Dermis microvascular lymphatic vessel endothelial cell (primary cell): ENCODE data around the gene ZDHHC19. TPM values are rescaled to one million over a fixed set of nuclear protein-coding genes. Genes with fewer than 3 reads are reported as not detected.
"Not testable (repeated sequence)": the region's sequence is repeated elsewhere in the genome, so short reads cannot be mapped to it uniquely, and the experiment has no call there.

Experiments
- DNase-seq, 2 donors: peaks; one replicate each; pipeline versions ENCODE4 v3.0.0 to v3.0.0-alpha.2; 2010; ENCODE audit warnings: low read depth in 2 of 2
- total RNA-seq: library from RNA; depleted of rRNA; stranded (reverse); fragments of >200 nt; gene quantifications from 2 replicates; pipeline ENCODE4 v1.2.1, GENCODE V29; 2014

The ZDHHC19 gene
- total RNA-seq, 1 donor from 2014 or later = not detected

GRCh38 chr3:196203846-196204245 is 7.4 kb downstream of the ZDHHC19 start:
- no peak for DNase-seq

GRCh38 chr3:196202516-196202970 is 8.7 kb downstream of the ZDHHC19 start:
- DNase-seq = peak in 1 of 2 donors; percentile 28

- DNase-seq = no peak
Observed at GRCh38 chr3:196198771-196199753, 12.1 kb downstream of the ZDHHC19 start.

- DNase-seq = no peak
Observed at GRCh38 chr3:196198081-196198675, 13.0 kb downstream of the ZDHHC19 start.

- no peak for DNase-seq
Observed at GRCh38 chr3:196197524-196197923, 13.7 kb downstream of the ZDHHC19 start.

GRCh38 chr3:196195664-196196265 is 15.4 kb downstream of the ZDHHC19 start:
- DNase-seq = no peak

- DNase-seq = no peak
Observed at GRCh38 chr3:196194542-196194915, 16.7 kb downstream of the ZDHHC19 start.

GRCh38 chr3:196193736-196194541 is 17.3 kb downstream of the ZDHHC19 start:
- no peak for DNase-seq

- no peak for DNase-seq
Observed at GRCh38 chr3:196193133-196193735, 18.0 kb downstream of the ZDHHC19 start.

- no peak for DNase-seq
Observed at GRCh38 chr3:196192524-196193051, 18.6 kb downstream of the ZDHHC19 start.

GRCh38 chr3:196192036-196192523 is 19.1 kb downstream of the ZDHHC19 start:
- DNase-seq = no peak

GRCh38 chr3:196189566-196190347 is 21.4 kb downstream of the ZDHHC19 start:
- no peak for DNase-seq

GRCh38 chr3:196186651-196187573 is 24.3 kb downstream of the ZDHHC19 start:
- DNase-seq = no peak

- no peak for DNase-seq
Observed at GRCh38 chr3:196184881-196185280, 26.3 kb downstream of the ZDHHC19 start.

- DNase-seq = not testable (repeated sequence)
Observed at GRCh38 chr3:196184169-196184432, 27.1 kb downstream of the ZDHHC19 start.

- DNase-seq = no peak
Observed at GRCh38 chr3:196181127-196181546, 30.1 kb downstream of the ZDHHC19 start.

GRCh38 chr3:196180346-196180745 is 30.9 kb downstream of the ZDHHC19 start:
- no peak for DNase-seq

GRCh38 chr3:196179380-196180308 is 31.6 kb downstream of the ZDHHC19 start:
- DNase-seq = peak; percentile 37 to 56
